GM21423 (cell line): ENCODE data around the gene B4GALNT3.

ENCODE experiments used
- ATAC-seq: cut with Tn5 transposase; IDR thresholded peaks from one replicate; pipeline ENCODE4 v1.9.1; 2021; ENCODE audit warnings: mild to moderate bottlenecking, moderate library complexity; ENCODE audit not compliant: unreplicated experiment

B4GALNT3 gene

GRCh38 chr12:588024-588322 lies 128.2 kb downstream of the B4GALNT3 start:
- ATAC-seq = no peak

DNA sequence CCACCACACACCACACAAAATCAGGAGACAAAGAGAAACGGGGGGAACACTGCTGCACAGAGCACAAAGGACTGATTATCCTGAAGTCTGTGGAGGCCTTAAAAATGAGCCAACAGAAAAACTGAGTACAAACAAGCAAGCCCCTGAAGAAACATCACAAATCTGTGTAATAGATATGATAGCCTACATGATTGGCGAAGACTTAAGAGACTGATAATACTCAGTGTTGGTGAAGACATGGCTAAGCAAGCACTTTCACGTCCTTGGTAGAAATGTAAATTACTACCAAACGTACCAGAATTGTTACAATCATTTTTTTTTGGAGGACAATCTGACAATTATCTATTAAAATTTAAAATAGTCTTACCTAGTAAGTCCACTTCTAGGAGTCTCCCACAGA lies 128.9 kb downstream of the B4GALNT3 start:
- ATAC-seq = no peak

GRCh38 chr12:590206-590750 lies 130.5 kb downstream of the B4GALNT3 start:
- ATAC-seq = no peak

DNA sequence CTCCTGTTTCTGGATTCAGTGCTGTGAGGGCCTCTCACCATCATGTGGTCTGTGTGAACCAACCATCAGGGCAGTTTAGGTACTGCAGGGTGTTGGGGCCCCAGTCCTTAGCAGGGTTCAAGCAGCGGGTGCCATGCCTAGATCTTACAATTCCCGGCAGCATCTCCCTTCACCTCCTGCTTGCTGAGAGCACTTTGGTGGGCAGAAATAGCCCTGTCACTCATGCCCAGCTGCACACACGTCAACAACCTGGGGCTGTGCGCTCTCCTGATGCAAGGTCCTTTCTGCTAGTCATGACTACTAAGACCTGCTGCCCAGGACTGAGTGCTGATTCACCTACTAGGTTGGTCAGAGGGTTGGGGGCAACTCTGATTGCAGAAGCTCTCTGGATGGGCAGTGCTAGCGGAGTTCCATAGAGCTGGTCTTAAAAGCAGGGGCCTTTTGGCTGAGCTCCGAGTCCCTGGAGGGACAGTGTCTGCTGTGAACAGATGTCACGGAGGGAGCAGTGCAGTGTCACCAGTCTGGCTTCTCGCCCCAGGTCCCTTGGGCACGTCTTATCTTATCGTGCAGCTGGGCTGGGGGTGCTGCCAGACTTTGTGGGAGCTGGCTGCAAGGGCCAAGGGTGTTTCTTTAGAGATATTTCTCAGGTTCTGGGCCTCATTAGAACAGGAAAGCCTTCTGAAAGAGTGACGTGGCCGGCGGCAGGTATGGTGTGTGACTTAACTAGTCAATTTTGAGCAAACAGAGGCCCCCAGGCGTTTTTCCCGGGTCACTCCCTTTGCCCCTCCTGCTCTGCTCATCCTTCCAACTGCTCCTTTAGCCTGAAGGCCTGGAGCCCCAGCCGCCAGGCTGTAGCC lies 131.7 kb downstream of the B4GALNT3 start:
- no peak for ATAC-seq

GRCh38 chr12:592024-592505 lies 132.3 kb downstream of the B4GALNT3 start:
- no peak for ATAC-seq

DNA sequence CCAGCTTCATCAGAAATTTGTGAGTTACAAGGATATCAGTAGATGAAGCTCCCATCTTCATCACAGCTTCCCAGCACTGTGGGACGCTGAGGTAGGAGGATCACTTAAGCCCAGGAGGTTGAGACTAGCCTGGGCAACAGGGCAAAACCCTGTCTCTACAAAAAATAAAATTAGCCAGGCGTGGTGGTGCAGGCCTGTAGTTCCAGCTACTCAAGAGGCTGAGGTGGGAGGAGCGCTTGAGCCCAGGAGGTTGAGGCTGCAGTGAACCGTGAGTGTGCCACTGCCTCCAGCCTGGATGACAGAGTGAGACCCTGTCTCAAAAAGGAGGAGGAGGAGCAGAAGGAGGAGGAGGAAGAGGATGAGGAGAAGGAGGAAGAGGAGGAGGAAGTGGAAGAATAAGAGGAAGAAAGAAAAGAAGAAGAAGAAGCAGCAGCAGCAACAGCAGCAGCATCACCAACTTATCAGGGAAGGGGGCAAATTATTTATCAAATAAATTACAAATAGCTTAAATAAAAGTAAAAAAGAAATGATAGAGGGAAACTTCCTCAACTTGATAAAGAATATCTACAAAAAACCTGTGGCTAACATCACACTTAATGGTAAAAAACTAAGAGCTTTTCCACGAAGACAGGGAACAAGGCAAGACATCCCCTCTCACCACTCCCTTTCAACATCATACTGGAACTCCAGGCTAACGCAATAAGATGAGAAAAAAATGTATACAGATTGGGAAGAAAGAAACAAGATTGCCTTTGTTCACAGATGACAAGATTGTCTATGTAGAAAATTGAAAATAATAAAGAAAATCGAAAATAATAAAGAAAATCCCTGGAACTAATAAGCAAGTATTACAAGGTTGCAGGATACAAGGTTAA lies 133.9 kb downstream of the B4GALNT3 start:
- ATAC-seq = no peak

- ATAC-seq = no peak
Measured at GRCh38 chr12:597926-598568, 138.3 kb downstream of the B4GALNT3 start.

DNA sequence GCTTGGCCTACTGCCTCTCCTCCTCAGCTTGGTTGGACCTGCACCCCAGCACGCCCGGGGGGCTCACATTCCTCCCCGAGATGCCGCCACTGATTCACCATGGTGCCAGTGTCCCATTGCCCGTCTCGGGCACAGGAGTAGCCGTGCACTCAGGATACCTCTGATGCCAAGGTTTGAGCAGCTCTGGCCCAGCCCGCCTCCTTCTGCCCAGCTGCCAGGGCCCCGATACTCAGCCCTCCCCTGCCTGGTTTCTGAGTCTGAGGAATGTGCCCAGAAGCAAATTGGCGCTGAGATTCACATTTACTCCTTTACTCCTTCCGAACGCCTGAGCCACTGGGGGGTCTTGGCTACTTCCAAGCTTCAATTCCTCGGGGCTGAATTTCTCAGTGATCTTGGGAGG lies 140.0 kb downstream of the B4GALNT3 start:
- ATAC-seq = no peak

- ATAC-seq = no peak
Measured at GRCh38 chr12:601976-602699, 142.4 kb downstream of the B4GALNT3 start.

DNA sequence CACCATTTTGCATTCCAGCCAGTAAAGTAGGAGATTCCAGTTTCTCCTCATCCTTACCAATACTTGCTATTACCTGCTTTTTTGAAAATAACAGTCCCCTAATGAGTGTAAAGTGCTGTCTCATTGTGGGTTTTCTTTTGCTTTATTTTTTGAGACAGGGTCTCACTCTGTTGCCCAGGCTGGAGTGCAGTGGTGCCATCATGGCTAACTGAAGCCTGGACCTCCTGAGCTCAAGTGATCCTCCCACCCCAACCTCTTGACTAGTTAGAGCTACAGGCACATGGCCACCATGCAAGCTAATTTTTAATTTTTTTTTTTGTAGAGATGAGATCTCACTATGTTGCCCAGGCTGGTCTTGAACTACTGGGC lies 142.9 kb downstream of the B4GALNT3 start:
- no peak for ATAC-seq

DNA sequence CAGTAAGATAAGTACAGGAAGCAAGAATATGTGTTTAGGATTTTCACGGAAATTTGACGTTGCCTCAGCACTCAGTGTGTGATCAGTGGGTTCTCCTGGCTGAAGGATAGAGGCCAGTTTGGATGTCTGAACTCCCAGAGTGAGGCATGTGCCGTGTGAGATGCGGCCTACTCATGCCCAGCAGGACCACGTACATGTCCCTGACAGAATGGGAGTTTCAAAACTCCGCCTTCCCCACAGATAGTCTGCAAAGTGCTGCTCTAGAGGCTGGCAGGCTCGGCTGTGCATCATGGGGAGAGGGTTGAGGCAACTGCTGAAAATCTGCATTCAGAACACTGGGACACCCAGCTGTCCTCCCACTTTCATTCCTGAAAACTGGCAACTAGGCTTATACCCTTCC lies 145.2 kb downstream of the B4GALNT3 start:
- no peak for ATAC-seq

DNA sequence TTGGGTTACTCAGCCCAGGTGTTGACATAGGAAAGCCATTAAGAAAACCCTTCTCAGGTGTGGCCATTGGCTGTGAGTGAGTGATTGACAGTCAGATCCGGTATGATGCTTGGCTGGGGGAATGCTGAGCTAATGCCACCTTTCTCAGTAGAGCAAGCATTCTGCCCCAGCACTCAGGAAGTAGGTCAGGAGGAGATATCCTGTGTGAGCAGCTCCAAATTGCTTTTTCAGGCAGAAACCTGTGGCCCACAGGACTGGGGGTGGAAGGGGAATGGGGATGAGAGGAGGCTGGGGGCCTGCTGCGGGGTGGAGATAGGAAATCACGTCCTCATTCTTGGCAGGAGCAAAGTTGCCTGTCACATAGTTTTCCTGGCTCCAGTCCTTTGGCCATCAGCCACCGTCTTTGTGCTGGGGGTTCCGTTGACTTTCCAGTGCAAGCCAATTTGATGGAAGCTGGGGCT lies 147.8 kb downstream of the B4GALNT3 start:
- no peak for ATAC-seq

DNA sequence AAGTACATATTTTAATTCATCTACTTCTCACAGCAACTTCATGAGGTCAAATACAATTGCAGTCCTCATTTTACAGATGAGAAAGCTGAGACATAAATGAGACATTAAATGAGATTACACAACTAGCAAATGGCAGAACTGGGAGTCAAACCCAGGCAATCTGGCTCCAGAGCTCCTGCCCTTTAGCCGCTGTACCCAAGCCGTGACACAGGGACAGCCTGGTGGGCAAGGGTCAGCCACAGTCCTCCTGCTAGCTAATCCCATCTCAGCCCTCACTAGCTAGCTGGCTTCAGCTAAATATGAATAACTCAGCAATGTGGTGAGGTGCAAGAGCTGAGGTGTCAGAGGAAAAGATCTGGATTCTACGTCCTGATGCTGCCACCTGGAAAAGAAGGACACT lies 148.7 kb downstream of the B4GALNT3 start:
- no peak for ATAC-seq

GRCh38 chr12:608921-609320 lies 149.2 kb downstream of the B4GALNT3 start:
- no peak for ATAC-seq

GRCh38 chr12:611721-612120 lies 152.0 kb downstream of the B4GALNT3 start:
- no peak for ATAC-seq

DNA sequence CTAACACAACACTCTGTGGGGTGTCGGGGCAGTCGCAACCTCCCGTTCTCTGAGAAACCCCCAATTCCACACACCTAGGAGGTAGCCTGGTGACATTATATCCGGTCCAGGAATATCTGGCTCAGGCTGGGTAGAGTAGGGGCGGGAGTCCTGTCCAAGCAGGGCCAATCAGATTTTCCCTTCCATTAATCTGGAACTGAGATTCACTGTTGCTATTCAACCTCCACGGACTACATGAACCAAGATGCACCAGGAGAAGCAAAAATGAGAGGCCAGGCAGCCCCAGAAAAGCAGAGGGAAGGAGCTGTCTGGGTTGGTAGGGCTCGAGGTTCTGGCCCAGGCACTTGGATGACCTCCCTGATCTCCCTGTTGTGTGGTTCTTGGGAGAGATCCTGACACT lies 152.6 kb downstream of the B4GALNT3 start:
- ATAC-seq = no peak

- no peak for ATAC-seq
Measured at GRCh38 chr12:612886-613285, 153.1 kb downstream of the B4GALNT3 start.
